ENCODE data around the gene PEMT.

DNA sequence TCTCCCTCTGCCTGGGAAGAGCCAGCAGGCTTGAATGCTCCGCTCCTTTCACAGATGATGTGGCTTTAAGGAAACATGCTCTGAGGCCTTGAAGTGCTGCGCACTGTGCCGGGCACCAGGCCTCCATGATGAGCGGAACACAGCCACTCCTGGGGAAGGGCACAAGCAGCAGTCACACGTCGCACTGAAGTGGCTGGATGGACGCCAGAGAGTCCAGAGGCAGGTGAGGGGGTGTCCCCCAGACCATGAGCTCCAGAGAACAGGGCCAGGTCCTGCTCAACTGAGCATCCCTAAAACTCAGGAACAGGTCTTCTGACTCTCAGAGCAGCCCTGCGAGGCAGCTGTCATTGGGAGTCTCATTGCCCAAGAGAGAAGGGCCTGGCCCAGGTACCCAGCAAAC, 35.6 kb downstream of the PEMT start:
- TF ChIP-seq, protein P1, sequence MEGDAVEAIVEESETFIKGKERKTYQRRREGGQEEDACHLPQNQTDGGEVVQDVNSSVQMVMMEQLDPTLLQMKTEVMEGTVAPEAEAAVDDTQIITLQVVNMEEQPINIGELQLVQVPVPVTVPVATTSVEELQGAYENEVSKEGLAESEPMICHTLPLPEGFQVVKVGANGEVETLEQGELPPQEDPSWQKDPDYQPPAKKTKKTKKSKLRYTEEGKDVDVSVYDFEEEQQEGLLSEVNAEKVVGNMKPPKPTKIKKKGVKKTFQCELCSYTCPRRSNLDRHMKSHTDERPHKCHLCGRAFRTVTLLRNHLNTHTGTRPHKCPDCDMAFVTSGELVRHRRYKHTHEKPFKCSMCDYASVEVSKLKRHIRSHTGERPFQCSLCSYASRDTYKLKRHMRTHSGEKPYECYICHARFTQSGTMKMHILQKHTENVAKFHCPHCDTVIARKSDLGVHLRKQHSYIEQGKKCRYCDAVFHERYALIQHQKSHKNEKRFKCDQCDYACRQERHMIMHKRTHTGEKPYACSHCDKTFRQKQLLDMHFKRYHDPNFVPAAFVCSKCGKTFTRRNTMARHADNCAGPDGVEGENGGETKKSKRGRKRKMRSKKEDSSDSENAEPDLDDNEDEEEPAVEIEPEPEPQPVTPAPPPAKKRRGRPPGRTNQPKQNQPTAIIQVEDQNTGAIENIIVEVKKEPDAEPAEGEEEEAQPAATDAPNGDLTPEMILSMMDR (IDR thresholded peaks at IDR 0.05): no peak
- no peak for TF ChIP-seq POLR2A (IDR thresholded peaks at IDR 0.05)

All from sigmoid colon (tissue), 3 donors.